CD4-positive, alpha-beta T cell treated with Interleukin-6 at 100 ng/mL for 8 hours (primary cell): ENCODE data around the gene SIGLEC10.
"Not testable (repeated sequence)": the region's sequence is repeated elsewhere in the genome, so short reads cannot be mapped to it uniquely, and the experiment has no call there.

Source experiments
- DNase-seq: peaks from one replicate; pipeline ENCODE4 v3.0.0-alpha.2; 2020; ENCODE audit warnings: mixed read lengths, low spot score

Gene SIGLEC10

DNA sequence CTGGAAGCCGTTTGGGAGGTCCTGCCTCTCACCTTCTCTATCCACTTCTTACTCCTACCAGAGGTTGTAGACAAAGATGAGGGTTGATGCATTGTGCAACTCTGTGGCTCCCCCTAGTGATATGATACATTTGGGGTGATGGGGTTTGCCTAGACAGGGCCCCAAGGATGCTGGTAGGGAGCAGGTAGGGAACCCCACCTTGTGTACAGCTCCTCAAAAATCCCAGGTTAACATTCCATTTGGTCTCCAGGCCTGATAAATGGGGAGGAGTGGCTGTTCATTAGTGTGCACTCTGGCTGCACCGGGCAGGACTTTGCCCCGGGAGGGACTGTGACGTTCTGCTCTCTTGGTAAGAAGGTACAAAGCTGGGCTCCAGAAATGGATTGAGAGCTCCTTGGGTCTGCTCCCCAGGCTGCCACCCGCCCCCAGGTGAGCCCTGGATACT, 21.6 kb upstream of the SIGLEC10 start:
- peak; percentile 33 for DNase-seq

DNA sequence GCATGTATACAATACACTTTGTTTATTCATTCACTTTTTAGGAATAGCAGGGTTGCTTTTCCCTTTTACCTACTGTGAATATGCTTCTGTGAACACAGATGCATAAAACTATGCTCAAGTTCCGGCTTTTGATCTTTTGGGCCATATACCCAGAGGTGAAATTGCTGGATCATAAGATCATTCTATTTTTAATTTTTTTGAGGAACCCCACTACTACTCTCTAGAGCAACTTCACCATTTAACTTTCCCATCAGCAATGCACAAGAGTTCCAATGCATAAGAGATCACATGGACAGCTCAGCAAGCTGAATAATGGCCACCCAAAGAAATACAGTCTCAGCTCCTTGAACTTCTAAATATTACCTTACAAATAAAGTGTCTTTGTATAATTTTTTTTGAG, 17.0 kb upstream of the SIGLEC10 start:
- DNase-seq, result no peak

DNA sequence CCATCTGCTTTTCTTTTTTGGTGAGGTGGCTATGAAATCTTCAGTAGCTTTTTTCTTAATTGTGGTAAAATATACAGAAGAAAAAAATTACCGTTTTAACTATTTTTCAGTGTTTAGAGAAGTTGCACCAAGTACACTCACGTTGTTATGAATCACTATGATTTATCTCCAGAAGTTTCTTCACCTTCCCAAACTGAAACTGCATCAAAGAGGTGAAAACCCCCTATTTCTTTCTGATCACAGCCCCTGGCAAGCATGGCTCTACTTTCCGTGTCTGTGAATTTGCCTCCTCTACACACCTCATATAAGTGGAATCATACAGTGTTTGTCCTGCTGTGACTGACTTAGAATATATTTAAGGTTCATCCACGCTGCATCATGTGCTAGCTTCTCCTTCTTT, 15.6 kb upstream of the SIGLEC10 start:
- no peak for DNase-seq

- no peak for DNase-seq
These were observed 13.7 kb upstream of the SIGLEC10 start for GRCh38 chr19:51431124-51431523.

GRCh38 chr19:51430221-51430620, 12.8 kb upstream of the SIGLEC10 start:
- DNase-seq, result no peak

DNA sequence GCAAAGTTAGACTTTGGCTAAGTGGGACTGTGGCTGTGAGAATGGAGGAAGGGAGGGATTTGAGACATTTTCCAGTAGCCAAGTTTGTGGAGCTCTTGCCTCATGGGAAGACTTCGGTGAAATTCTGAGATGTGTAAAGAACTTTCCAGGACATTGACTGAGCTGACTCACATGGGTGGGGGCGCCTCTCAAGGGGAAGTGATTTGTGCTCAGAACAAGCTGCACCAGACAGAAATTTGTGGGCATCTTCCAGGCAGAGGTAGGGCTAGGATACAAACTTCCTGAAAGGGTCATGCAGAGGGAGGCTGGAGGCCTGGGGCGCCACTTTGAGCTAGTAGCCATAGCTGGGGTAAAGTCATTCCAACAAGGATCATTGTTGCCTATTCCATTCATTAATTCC, 9.8 kb upstream of the SIGLEC10 start:
- DNase-seq, result no peak

DNA sequence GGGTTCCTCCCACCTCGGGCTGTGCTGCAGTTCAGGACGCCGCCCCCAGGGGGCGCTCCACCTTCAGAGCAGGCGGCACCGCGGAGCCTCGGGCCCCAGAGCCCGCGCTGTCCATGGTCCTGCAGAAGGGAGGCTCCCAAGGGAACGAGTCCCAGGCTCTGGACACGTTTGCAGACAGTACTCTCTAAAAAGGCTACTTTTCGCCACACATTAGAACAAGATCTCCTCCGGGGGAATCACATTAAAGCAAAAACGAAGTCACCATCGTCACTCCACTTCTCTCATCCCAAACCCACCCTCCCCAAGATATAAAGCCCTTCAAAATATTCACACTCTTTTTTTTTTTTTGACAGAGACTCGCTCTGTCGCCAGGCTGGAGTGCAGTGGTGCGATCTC, 4.6 kb upstream of the SIGLEC10 start:
- peak; percentile 68 for DNase-seq

DNA sequence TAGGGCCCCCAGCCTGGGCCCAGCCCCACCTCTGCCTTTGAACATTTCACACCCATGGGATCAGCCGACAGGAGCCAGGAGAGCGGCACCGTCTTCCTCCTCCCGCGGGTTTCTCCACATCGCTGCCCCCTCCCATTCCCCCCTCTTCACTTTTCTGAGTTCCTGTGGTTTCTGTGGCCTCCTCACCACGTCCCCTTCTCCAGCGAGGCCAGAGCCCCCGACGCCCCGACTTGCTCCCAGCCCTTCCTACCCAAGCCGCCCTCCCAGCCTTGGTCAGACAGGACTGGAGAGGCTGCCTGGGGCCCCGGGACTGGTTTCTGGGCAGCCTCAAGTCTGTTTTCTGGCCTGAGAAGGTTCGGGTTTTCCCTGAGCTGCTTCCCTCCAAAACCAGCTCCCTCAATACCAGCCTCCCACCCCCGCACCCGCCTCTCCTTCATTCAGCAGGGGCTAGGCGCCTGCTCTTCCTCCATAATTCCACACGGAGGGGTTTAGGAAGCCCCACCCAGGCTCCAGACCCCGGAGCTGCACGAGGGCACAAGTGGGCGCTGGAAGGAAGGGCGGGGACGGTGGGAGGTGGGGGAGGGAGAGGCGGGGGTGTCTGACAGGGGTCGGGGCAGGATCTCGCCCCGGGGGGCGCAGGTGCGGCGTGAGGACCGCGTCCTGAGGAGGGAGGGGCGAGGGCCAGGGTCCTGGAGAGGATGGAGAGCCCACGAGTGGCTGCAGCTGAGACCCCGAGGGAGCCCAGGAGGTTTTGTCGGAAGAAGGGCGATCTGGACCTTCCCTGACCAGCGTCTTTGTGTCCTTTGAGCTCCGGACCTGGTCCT, 4.0 kb upstream of the SIGLEC10 start:
- DNase-seq, result no peak

- DNase-seq, result not testable (repeated sequence)
These were observed 3.1 kb upstream of the SIGLEC10 start for GRCh38 chr19:51420511-51420910.

DNA sequence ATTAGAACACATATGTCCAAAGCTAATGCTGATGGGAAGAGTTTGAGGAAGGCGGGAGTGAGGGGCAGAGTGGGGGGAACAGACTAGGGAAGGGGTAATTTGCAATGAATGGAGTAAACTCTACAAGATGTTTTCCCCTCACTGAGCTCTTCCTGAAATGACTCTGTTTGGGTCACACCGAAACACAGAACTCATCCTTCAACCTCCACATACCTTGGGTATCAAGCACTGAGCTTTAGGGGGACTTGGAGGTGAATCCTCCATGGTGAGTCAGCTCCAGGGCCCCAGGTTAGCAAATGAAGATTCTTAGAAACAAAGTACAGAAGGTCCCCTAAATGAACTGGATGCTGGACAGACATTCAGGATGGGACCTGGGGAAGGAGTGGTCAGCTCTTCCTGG, 1.3 kb upstream of the SIGLEC10 start:
- DNase-seq, result no peak

DNA sequence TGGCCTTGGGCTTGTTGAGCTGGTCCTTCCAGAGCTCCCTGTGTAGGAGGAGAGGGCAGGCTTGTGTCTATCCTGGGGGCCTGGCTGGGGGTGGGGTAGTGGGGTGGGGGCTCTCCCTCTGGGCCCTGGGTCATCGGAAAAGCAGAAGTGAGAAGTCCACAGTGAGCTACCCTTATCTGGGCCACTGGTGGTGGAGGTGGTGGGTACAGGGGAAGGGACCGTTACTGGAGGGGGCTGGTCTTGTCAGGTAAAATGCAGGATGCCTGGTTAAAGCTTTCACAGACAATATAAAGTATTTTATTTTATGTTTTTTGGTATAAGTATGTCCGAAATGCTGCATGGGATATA, 342 bp upstream of the SIGLEC10 start:
- no peak for DNase-seq

DNA sequence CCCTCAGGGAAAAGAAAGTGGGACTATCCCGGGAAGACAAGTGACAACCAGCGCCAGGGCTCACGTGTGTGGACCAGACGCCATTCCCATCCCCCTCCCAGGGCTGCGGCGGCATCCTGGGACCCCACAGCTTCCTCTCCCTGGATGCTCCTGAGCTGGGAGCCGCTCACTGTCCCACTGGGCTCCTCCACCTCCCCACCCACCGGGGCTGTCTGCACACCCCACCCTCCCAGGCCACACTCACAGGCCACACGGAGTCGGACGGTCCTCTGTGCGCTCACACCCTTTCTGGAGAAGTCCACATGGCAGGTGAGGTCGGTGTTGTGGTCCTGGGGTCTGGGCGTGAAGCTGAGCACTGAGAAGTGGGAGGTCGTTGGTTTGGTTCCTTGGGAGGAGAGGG, 1.0 kb downstream of the SIGLEC10 start:
- DNase-seq, result not testable (repeated sequence)

- DNase-seq, result no peak
These were observed 2.3 kb downstream of the SIGLEC10 start for GRCh38 chr19:51415187-51415586.

- DNase-seq, result no peak
These were observed 6.3 kb downstream of the SIGLEC10 start for GRCh38 chr19:51410950-51411748.

- peak; percentile 22 for DNase-seq
These were observed 9.8 kb downstream of the SIGLEC10 start for GRCh38 chr19:51407511-51408131.

GRCh38 chr19:51402117-51402516, 15.3 kb downstream of the SIGLEC10 start:
- DNase-seq, result no peak

- DNase-seq, result not testable (repeated sequence)
These were observed 17.5 kb downstream of the SIGLEC10 start for GRCh38 chr19:51399936-51400335.

DNA sequence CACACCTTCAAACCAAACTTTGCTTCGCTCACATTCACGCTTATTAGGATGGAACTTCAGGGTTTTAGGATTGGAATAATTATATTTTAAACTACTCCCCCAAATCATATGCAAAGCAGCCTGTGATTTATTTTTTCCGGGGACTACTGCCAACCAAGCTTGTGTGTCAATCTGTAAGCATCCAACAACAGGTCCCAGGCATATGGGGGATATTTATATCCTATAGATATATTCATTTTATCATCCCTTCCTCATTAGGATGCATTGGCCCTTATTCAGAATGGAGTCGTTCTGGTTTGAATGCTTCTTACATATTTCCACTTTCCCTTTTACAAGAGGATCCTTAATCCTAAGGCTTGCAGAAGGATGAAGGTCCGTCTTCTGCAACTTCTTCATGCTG, 18.2 kb downstream of the SIGLEC10 start:
- DNase-seq, result no peak

DNA sequence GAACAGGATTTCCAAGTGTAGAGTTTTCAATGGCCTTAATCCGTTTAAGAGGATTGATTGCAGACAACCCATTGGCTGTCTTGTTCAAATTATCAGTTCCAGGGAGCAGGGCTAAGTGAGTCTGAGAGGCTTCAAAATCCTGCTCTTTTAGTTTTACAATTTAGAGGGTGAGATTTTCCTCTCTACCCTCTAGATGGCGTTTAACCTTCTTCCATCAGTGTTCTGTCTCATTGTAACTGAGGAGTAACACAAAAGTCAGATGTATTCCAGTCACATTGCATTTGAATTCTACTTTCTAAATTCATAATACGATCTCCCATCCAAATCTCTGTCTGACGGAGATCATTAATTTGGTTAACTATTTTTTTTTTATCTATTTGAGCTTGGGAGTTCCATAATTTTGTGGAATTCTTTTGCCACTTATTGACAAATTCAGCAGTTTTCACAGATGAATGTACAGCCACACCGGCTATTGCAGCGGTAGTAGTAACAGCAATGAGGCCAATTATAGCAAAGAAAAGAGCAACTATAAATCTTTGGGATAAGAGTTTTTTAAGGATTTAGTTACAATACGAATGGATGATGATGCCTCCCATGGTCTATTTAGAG, 19.2 kb downstream of the SIGLEC10 start:
- DNase-seq, result peak; percentile 26

GRCh38 chr19:51397453-51397852, 20.0 kb downstream of the SIGLEC10 start:
- not testable (repeated sequence) for DNase-seq

GRCh38 chr19:51396175-51396574, 21.3 kb downstream of the SIGLEC10 start:
- no peak for DNase-seq

DNA sequence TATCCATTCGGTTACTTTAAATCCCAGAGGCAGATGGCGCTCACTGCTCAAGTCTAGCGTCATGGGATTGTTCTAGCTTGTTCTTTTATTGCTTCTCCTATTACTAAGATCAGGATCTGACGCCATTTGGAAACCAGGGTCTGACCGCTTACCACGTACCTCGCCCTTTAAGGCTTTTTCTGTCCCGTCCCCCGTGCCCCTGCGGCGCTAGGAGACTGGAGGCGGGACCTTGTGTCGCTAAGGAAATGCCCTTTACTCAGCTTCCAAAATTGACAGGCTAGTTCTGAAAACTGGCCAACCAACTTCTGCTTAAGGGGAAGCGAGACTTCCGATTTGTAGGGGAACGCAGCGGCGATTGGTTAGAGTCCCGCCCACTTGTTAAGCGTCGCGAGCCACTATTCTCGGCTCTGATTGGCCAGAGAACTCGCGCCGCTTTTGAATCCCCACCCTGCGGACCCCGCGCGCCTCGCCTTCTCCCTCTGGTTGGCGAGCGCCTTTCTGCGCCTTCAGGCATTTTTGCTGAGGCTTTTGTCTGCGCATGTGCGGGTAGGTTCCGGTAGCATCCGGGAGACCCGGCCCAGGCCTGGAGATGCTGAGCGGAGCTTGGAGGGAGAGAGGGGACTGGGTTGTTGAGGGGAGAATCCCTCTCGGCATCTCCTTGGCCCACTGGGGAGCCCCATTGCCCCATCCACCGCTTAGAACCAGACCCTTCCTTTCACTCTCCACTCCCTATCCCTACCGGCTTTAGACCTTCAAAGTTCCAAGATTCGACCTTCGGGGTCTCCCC, 23.2 kb downstream of the SIGLEC10 start:
- DNase-seq, result peak; percentile 91
